ENCODE data around the gene PARD3B. TPM values are rescaled to one million over a fixed set of nuclear protein-coding genes. Genes with fewer than 3 reads are reported as not detected.

PARD3B gene
- total and polyA plus RNA-seq, 2 of the 4 experiments (the other 2 are of a cell fraction), result 3.3 to 15.6 TPM

- ChIA-PET CTCF (no interaction called here), POLR2A (ENCODE audit: unreplicated experiment) (no interaction called here)
- no peaks in the 10 kb centered on the region for H3K9me3 ChIP-seq (ENCODE audit: control insufficient read depth, insufficient read depth, low read length)
- H2AFZ ChIP-seq (replicated peaks; ENCODE audit: low read length, poor library complexity), result no peak overlapping the region
- H3K4me3 ChIP-seq (ENCODE audit: insufficient read depth, low read depth, low read length), result no peak overlapping the region
- H3K27ac ChIP-seq (ENCODE audit: insufficient read depth, low read length), result no peak overlapping the region
- BruUV-seq (replicated peaks), result no TSS peak
- no peaks in the 10 kb centered on the region for H3K27me3 ChIP-seq (ENCODE audit: control insufficient read depth, insufficient read depth, low read length)
- no peak overlapping the region for H4K91ac ChIP-seq (ENCODE audit: insufficient read depth, low read depth, low read length)
- WGBS, 2 experiments (ENCODE audit: extremely low coverage in 2 of 2, insufficient read length in 1 of 2), result no CpG with 5 or more reads among the region's 2 CpGs
- H2BK20ac ChIP-seq (ENCODE audit: low read depth, low read length), result peak overlapping the region; percentile 16; the same call in 1 of the 2 replicates
- no peak overlapping the region for H2BK120ac ChIP-seq (ENCODE audit: low read depth, low read length)
- peaks cover 7 to 19% of the 10 kb centered on the region in 2 experiments; a peak in 3 of 4 replicates for H3K79me1 ChIP-seq (ENCODE audit: low read depth in 1 of 2, low read length in 2 of 2)
- ATAC-seq (ENCODE audit: low read depth), result no peak
- no peak overlapping the region; the same call in 1 of the 2 replicates for H3K14ac ChIP-seq (replicated peaks; ENCODE audit: low read depth, low read length)
- TF ChIP-seq RCOR1 (IDR thresholded peaks at IDR 0.05; ENCODE audit: insufficient replicate concordance, low read length) (no peak), NFE2L2 (IDR thresholded peaks at IDR 0.05; ENCODE audit: low read depth, low read length) (no peak), CTCF (conservative IDR thresholded peaks at IDR 0.05; ENCODE audit: low read depth, low read length) (no peak), MAFK (IDR thresholded peaks at IDR 0.05; ENCODE audit: low read depth, low read length) (peak; percentile 82), MXI1 (IDR thresholded peaks at IDR 0.05; ENCODE audit: borderline replicate concordance, low read depth, low read length) (no peak)
- H3K9ac ChIP-seq (ENCODE audit: low read depth, low read length), result no peak overlapping the region
- H3K4me1 ChIP-seq (ENCODE audit: control insufficient read depth, insufficient read depth, low read length), result peaks cover 4% of the 10 kb centered on the region
- no peak overlapping the region for H3K4me2 ChIP-seq (ENCODE audit: low read depth, low read length)
- H3K18ac ChIP-seq (ENCODE audit: low read depth, low read length), result no peak overlapping the region
- H3K36me3 ChIP-seq (ENCODE audit: control insufficient read depth, insufficient read depth, low read length), result no peaks in the 10 kb centered on the region
- no peak overlapping the region for H3K56ac ChIP-seq (ENCODE audit: extremely low read depth, insufficient read depth, low read length)
- dilution Hi-C loops (cut with HindIII; ENCODE audit: low sequenced_read_pairs, unreplicated experiment), result no loop called here
- no peak overlapping the region; the same call in 1 of the 2 replicates for H4K5ac ChIP-seq (ENCODE audit: low read depth, low read length)
- peaks cover 4% of the 10 kb centered on the region; the same call in 1 of the 2 replicates for H4K20me1 ChIP-seq (ENCODE audit: insufficient read depth, low read length)
- H3K9me1 ChIP-seq (ENCODE audit: insufficient read depth, low read length), result peaks cover 6% of the 10 kb centered on the region; the same call in 1 of the 2 replicates
- H2AK5ac ChIP-seq (ENCODE audit: low read depth, low read length), result peak overlapping the region; percentile 3; the same call in 1 of the 2 replicates
- no peak overlapping the region for H2BK15ac ChIP-seq (ENCODE audit: low read depth, low read length)
- in situ Hi-C loops (cut with MboI; ENCODE audit: low sequenced_read_pairs), result loop anchor here (5.0 to 25.0 kb wide), 2 partner anchors 533 to 807 kb away; no protein-coding TSS in a partner anchor
- no peak overlapping the region for H2AK9ac ChIP-seq (replicated peaks; ENCODE audit: low read depth, low read length, poor library complexity)
- H3K23ac ChIP-seq (ENCODE audit: low read depth, low read length), result no peak overlapping the region
- intact Hi-C loops (cut with micrococcal nuclease), result loop anchor here (2.0 to 5.0 kb wide), 2 partner anchors 608 to 813 kb away; partner anchors contain the start of gene NRP2
- 0 out of 2 replicates have a peak overlapping the region, but pooled peaks have one; percentile 3 for H3K4ac ChIP-seq (ENCODE audit: low read depth, low read length)
- H2BK5ac ChIP-seq (ENCODE audit: low read depth, low read length, poor library complexity, severe bottlenecking), result no peak overlapping the region
- no peak for DNase-seq
- H4K8ac ChIP-seq (ENCODE audit: low read depth in 2 of 2, low read length in 2 of 2), result no peak overlapping the region
Observed at GRCh38 chr2:204870053-204870452, 324.8 kb downstream of the PARD3B start.
